Measurements from ENCODE around the gene LRRFIP2. TPM values are rescaled to one million over a fixed set of nuclear protein-coding genes. Genes with fewer than 3 reads are reported as not detected.

Gene LRRFIP2
- total and polyA plus RNA-seq, 9 donors: 35.5 to 81.1 (median 48.3) TPM

DNA sequence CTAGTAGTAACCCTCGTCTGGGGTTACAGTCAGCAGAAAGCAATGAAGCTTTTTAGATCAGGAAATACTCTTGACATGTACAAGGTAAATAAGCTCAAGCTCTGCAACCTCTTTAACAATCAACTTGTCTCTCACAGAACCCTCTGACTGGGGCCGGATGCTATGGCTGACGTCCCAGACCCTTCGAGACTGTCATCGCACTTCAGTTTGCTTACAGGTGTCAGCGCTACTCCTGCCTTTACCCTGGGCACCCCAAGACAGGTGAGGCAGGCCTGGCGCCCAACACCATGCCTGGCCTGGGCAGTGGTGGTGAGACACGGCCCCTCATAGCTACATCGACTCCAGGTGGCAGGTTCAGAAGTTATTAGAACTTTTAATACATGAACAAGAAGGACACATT is 30.6 kb downstream of the LRRFIP2 start:
- TF ChIP-seq, protein P1, sequence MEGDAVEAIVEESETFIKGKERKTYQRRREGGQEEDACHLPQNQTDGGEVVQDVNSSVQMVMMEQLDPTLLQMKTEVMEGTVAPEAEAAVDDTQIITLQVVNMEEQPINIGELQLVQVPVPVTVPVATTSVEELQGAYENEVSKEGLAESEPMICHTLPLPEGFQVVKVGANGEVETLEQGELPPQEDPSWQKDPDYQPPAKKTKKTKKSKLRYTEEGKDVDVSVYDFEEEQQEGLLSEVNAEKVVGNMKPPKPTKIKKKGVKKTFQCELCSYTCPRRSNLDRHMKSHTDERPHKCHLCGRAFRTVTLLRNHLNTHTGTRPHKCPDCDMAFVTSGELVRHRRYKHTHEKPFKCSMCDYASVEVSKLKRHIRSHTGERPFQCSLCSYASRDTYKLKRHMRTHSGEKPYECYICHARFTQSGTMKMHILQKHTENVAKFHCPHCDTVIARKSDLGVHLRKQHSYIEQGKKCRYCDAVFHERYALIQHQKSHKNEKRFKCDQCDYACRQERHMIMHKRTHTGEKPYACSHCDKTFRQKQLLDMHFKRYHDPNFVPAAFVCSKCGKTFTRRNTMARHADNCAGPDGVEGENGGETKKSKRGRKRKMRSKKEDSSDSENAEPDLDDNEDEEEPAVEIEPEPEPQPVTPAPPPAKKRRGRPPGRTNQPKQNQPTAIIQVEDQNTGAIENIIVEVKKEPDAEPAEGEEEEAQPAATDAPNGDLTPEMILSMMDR (IDR thresholded peaks at IDR 0.05): no peak
- TF ChIP-seq EP300 (IDR thresholded peaks at IDR 0.05) (no peak), POLR2A (IDR thresholded peaks at IDR 0.05) (no peak)
- Histone ChIP-seq H3K36me3 (no peaks in the 10 kb centered on the region), H3K4me3 (no peak overlapping the region), H3K27me3 (no peaks in the 10 kb centered on the region), H3K9me3 (no peaks in the 10 kb centered on the region), H3K27ac (no peak overlapping the region), H3K4me1 (ENCODE audit: insufficient read depth) (peaks cover 9% of the 10 kb centered on the region)
- no peak for DNase-seq
- WGBS, 3 donors: 97 to 99% (median 97%) methylated on average over 9 of the region's 9 CpGs
- intact Hi-C loops (cut with DNase I): no loop called here

DNA sequence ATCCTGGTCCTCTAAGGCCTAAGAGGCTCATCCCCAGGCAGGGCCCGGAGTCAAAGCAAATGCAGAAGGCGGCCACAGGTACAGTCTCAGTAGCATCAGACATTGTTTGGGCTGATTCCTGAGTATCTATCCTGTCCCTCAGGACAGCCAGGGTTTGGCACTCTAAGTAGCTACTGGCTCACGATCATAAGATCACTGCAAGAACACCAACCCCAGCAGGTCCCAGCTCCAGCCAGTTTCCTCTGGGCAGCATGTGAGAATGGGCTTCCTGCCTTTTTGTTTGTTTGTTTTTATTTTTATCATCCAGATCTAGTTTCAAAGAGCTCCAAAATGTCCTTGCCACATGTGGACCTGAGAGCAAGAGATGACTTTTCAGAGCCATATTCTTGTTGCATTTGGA is 32.7 kb downstream of the LRRFIP2 start:
- DNase-seq: no peak
- intact Hi-C loops (cut with DNase I): no loop called here
- Histone ChIP-seq H3K27me3 (no peaks in the 10 kb centered on the region), H3K9me3 (no peaks in the 10 kb centered on the region), H3K36me3 (no peaks in the 10 kb centered on the region), H3K27ac (no peak overlapping the region), H3K4me3 (no peak overlapping the region), H3K4me1 (ENCODE audit: insufficient read depth) (peaks cover 9% of the 10 kb centered on the region)
- WGBS, 3 donors: 88 to 95% (median 93%) methylated on average over 3 of the region's 3 CpGs
- TF ChIP-seq POLR2A (IDR thresholded peaks at IDR 0.05): no peak
- TF ChIP-seq, protein P1 (IDR thresholded peaks at IDR 0.05): no peak
- no peak for TF ChIP-seq EP300 (IDR thresholded peaks at IDR 0.05)

GRCh38 chr3:37140899-37141541 is 33.4 kb downstream of the LRRFIP2 start:
- TF ChIP-seq, protein P1 (IDR thresholded peaks at IDR 0.05): no peak
- no peak for TF ChIP-seq EP300 (IDR thresholded peaks at IDR 0.05)
- TF ChIP-seq POLR2A (IDR thresholded peaks at IDR 0.05): no peak
- Histone ChIP-seq H3K27me3 (no peaks in the 10 kb centered on the region), H3K36me3 (no peaks in the 10 kb centered on the region), H3K27ac (no peak overlapping the region), H3K4me3 (no peak overlapping the region), H3K9me3 (no peaks in the 10 kb centered on the region), H3K4me1 (ENCODE audit: insufficient read depth) (peaks cover 7% of the 10 kb centered on the region)
- 94 to 96% (median 95%) methylated on average over 3 of the region's 3 CpGs for WGBS, 3 donors
- intact Hi-C loops (cut with DNase I): no loop called here
- DNase-seq: no peak

DNA sequence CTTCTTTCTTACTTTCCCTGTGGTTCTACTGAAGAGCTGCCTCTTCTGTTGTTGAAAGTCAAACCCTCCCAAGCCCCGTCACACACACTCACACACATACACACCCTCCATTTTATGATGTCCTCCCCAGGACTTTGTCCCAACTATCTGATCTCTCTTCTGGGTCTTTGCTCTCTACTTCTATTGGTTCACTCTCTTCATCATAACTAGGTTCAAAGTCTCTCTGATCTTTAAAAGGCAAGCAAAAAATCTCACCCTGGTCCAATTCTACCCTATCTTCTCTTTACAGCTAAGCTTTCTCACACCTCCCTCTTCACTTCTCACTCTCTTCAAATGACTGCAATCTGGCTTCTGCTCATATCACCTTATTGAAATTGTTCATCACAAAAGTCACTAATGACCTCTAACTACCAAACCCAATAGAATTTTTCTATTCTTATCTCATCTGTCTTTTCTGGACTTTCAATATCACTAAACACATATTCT is 34.8 kb downstream of the LRRFIP2 start:
- H3K27ac ChIP-seq: no peak overlapping the region
- WGBS, 3 donors: 98 to 100% (median 100%) methylated on average over 1 of the region's 1 CpG
- peaks cover 7% of the 10 kb centered on the region for H3K4me1 ChIP-seq (ENCODE audit: insufficient read depth)
- H3K27me3 ChIP-seq: no peaks in the 10 kb centered on the region
- H3K36me3 ChIP-seq: no peaks in the 10 kb centered on the region
- intact Hi-C loops (cut with DNase I): no loop called here
- no peak for DNase-seq
- no peak overlapping the region for H3K4me3 ChIP-seq
- TF ChIP-seq, protein P1 (IDR thresholded peaks at IDR 0.05): no peak
- no peak for TF ChIP-seq POLR2A (IDR thresholded peaks at IDR 0.05)
- no peak for TF ChIP-seq EP300 (IDR thresholded peaks at IDR 0.05)
- no peaks in the 10 kb centered on the region for H3K9me3 ChIP-seq

All from ovary (tissue), 9 donors.